Measurements from ENCODE around the gene SYTL3.

GRCh38 chr6:158647501-158647900 lies 2.4 kb upstream of the SYTL3 start:
- TF ChIP-seq PKNOX1 (IDR thresholded peaks at IDR 0.05) (no peak), TARDBP (IDR thresholded peaks at IDR 0.05) (no peak), ARNT (IDR thresholded peaks at IDR 0.05) (no peak), SP1 (IDR thresholded peaks at IDR 0.05) (no peak), ZNF384 (IDR thresholded peaks at IDR 0.05) (no peak)

Data from HEK293T (cell line).